ENCODE results near the gene CCL18.

GRCh38 chr17:36074365-36074764 lies 10.3 kb downstream of the CCL18 start:
- no peak for TF ChIP-seq CTCF (conservative IDR thresholded peaks at IDR 0.05; ENCODE audit: low read depth, low read length)
- no peak for TF ChIP-seq EZH2 (IDR thresholded peaks at IDR 0.05; ENCODE audit: borderline replicate concordance, low read depth, low read length, poor library complexity, severe bottlenecking)

Measured in A673 (cell line).